ENCODE data around the gene PRRC2A.

PRRC2A gene

DNA sequence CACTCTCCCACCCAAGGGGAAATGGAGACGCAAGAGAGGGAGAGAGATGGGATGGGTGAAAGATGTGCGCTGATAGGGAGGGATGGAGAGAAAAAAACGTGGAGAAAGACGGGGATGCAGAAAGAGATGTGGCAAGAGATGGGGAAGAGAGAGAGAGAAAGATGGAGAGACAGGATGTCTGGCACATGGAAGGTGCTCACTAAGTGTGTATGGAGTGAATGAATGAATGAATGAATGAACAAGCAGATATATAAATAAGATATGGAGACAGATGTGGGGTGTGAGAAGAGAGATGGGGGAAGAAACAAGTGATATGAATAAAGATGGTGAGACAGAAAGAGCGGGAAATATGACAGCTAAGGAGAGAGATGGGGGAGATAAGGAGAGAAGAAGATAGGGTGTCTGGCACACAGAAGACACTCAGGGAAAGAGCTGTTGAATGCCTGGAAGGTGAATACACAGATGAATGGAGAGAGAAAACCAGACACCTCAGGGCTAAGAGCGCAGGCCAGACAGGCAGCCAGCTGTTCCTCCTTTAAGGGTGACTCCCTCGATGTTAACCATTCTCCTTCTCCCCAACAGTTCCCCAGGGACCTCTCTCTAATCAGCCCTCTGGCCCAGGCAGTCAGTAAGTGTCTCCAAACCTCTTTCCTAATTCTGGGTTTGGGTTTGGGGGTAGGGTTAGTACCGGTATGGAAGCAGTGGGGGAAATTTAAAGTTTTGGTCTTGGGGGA is 44.4 kb upstream of the PRRC2A start:
- no peak overlapping the region for H3K4me3 ChIP-seq (ENCODE audit: control insufficient read depth, low read depth, low read length)
- TF ChIP-seq, protein P1, sequence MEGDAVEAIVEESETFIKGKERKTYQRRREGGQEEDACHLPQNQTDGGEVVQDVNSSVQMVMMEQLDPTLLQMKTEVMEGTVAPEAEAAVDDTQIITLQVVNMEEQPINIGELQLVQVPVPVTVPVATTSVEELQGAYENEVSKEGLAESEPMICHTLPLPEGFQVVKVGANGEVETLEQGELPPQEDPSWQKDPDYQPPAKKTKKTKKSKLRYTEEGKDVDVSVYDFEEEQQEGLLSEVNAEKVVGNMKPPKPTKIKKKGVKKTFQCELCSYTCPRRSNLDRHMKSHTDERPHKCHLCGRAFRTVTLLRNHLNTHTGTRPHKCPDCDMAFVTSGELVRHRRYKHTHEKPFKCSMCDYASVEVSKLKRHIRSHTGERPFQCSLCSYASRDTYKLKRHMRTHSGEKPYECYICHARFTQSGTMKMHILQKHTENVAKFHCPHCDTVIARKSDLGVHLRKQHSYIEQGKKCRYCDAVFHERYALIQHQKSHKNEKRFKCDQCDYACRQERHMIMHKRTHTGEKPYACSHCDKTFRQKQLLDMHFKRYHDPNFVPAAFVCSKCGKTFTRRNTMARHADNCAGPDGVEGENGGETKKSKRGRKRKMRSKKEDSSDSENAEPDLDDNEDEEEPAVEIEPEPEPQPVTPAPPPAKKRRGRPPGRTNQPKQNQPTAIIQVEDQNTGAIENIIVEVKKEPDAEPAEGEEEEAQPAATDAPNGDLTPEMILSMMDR (IDR thresholded peaks at IDR 0.05; ENCODE audit: control insufficient read depth, insufficient read depth, low read depth, low read length, missing control alignments), result no peak
- no peak for DNase-seq (ENCODE audit: low read depth)

DNA sequence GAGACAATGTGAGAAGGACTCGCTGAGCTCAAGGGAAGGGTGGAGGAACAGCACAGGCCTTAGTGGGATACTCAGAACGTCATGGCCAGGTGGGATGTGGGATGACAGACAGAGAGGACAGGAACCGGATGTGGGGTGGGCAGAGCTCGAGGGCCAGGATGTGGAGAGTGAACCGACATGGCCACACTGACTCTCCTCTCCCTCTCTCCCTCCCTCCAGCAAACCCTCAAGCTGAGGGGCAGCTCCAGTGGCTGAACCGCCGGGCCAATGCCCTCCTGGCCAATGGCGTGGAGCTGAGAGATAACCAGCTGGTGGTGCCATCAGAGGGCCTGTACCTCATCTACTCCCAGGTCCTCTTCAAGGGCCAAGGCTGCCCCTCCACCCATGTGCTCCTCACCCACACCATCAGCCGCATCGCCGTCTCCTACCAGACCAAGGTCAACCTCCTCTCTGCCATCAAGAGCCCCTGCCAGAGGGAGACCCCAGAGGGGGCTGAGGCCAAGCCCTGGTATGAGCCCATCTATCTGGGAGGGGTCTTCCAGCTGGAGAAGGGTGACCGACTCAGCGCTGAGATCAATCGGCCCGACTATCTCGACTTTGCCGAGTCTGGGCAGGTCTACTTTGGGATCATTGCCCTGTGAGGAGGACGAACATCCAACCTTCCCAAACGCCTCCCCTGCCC is 43.5 kb upstream of the PRRC2A start:
- H3K4me3 ChIP-seq (ENCODE audit: control insufficient read depth, low read depth, low read length), result no peak overlapping the region
- DNase-seq (ENCODE audit: low read depth), result no peak
- TF ChIP-seq, protein P1 (IDR thresholded peaks at IDR 0.05; ENCODE audit: control insufficient read depth, insufficient read depth, low read depth, low read length, missing control alignments), result no peak

DNA sequence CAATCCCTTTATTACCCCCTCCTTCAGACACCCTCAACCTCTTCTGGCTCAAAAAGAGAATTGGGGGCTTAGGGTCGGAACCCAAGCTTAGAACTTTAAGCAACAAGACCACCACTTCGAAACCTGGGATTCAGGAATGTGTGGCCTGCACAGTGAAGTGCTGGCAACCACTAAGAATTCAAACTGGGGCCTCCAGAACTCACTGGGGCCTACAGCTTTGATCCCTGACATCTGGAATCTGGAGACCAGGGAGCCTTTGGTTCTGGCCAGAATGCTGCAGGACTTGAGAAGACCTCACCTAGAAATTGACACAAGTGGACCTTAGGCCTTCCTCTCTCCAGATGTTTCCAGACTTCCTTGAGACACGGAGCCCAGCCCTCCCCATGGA is 42.9 kb upstream of the PRRC2A start:
- no peak overlapping the region for H3K4me3 ChIP-seq (ENCODE audit: control insufficient read depth, low read depth, low read length)
- TF ChIP-seq, protein P1 (IDR thresholded peaks at IDR 0.05; ENCODE audit: control insufficient read depth, insufficient read depth, low read depth, low read length, missing control alignments), result no peak
- DNase-seq (ENCODE audit: low read depth), result no peak

DNA sequence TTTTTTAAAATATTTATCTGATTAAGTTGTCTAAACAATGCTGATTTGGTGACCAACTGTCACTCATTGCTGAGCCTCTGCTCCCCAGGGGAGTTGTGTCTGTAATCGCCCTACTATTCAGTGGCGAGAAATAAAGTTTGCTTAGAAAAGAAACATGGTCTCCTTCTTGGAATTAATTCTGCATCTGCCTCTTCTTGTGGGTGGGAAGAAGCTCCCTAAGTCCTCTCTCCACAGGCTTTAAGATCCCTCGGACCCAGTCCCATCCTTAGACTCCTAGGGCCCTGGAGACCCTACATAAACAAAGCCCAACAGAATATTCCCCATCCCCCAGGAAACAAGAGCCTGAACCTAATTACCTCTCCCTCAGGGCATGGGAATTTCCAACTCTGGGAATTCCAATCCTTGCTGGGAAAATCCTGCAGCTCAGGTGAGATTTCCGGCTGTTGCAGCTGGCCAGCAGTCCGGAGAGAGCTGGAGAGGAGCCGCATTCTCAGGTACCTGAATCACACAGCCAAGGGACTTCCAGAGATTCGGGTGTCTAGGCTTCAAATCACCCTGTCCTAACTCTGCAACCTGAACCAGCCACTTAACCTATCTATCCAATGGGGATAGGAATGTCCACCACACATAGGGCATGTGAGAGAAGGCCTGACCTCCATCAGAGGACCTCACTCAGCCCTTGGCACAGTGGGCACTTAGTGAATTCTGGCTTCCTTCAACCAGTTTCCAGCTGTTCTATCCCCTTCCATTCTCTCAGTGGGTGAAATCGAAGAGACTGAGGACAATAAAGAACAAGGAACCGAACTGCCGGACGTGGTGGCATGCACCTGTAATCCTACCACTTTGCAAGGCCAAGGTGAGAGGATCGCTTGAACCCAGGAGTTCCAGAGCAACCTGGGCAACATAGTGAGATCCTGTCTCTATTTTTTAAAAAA is 42.1 kb upstream of the PRRC2A start:
- no peak for DNase-seq (ENCODE audit: low read depth)

DNA sequence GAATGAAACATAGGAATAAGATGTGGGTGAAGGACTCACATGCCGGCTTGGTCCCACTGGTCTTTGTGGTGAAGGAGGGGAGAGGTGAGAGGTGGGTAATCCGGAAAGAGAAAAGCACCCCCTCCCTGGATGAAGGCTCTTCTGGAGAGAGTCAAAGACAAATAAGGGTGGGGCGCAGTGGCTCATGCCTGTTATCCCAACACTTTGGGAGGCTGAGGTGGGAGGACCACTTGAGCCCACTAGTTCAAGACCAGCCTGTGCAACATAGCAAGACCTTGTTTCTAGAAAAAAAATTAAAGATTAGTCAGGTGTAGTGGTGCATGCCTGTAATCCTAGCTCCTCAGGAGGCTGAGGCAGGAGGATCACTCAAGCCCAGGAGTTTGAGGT is 41.4 kb upstream of the PRRC2A start:
- TF ChIP-seq, protein P1 (IDR thresholded peaks at IDR 0.05; ENCODE audit: control insufficient read depth, insufficient read depth, low read depth, low read length, missing control alignments), result no peak
- DNase-seq (ENCODE audit: low read depth), result no peak
- no peak overlapping the region for H3K4me3 ChIP-seq (ENCODE audit: control insufficient read depth, low read depth, low read length)

More for the DNA sequence above, 42.1 kb upstream of the PRRC2A start:
- no peak overlapping the region for H3K4me3 ChIP-seq (ENCODE audit: control insufficient read depth, low read depth, low read length)
- TF ChIP-seq, protein P1 (IDR thresholded peaks at IDR 0.05; ENCODE audit: control insufficient read depth, insufficient read depth, low read depth, low read length, missing control alignments), result no peak
